Measurements from ENCODE around the gene ZFP28. TPM values are rescaled to one million over a fixed set of nuclear protein-coding genes. Genes with fewer than 3 reads are reported as not detected.

Gene ZFP28
- total RNA-seq, 2 donors from 2014 or later: 10.4 to 15.8 TPM

GRCh38 chr19:56596676-56597075 is 57.9 kb downstream of the ZFP28 start:
- H3K27me3 ChIP-seq (replicated peaks; ENCODE audit: insufficient read depth): no peaks in the 10 kb centered on the region
- ATAC-seq (ENCODE audit: insufficient number of reproducible peaks, low FRiP score, low read depth) (no peak), DNase-seq (ENCODE audit: low spot score) (no peak)
- no peak for TF ChIP-seq CTCF (IDR thresholded peaks at IDR 0.05)
- H3K4me1 ChIP-seq (ENCODE audit: control insufficient read depth in 1 of 2, low read depth in 2 of 2): peaks cover 6 to 9% of the 10 kb centered on the region in 2 donors
- H3K4me3 ChIP-seq: no peak overlapping the region
- H3K36me3 ChIP-seq: peaks cover 12% of the 10 kb centered on the region
- H3K9me3 ChIP-seq: no peaks in the 10 kb centered on the region
- H3K27ac ChIP-seq: no peak overlapping the region

- H3K27me3 ChIP-seq (replicated peaks; ENCODE audit: insufficient read depth): no peaks in the 10 kb centered on the region
- TF ChIP-seq CTCF (IDR thresholded peaks at IDR 0.05): no peak
- no peak for ATAC-seq (ENCODE audit: insufficient number of reproducible peaks, low FRiP score, low read depth)
- DNase-seq (ENCODE audit: low spot score): no peak
- H3K9me3 ChIP-seq: peaks cover 6% of the 10 kb centered on the region
- no peak overlapping the region for H3K27ac ChIP-seq
- H3K4me1 ChIP-seq (ENCODE audit: control insufficient read depth in 1 of 2, low read depth in 2 of 2): peaks cover 6 to 9% of the 10 kb centered on the region in 2 donors
- H3K36me3 ChIP-seq: peaks cover 20% of the 10 kb centered on the region
- no peak overlapping the region for H3K4me3 ChIP-seq
Measured at GRCh38 chr19:56597696-56598095, 58.9 kb downstream of the ZFP28 start.

GRCh38 chr19:56601375-56601774 is 62.6 kb downstream of the ZFP28 start:
- no peak overlapping the region for H3K4me3 ChIP-seq
- no peaks in the 10 kb centered on the region for H3K27me3 ChIP-seq (replicated peaks; ENCODE audit: insufficient read depth)
- H3K4me1 ChIP-seq (ENCODE audit: control insufficient read depth in 1 of 2, low read depth in 2 of 2): peaks cover 0 to 1% of the 10 kb centered on the region in 2 donors
- H3K9me3 ChIP-seq: peaks cover 43% of the 10 kb centered on the region
- peaks cover 36% of the 10 kb centered on the region for H3K36me3 ChIP-seq
- no peak for DNase-seq (ENCODE audit: low spot score)
- ATAC-seq (ENCODE audit: insufficient number of reproducible peaks, low FRiP score, low read depth): no peak
- TF ChIP-seq CTCF (IDR thresholded peaks at IDR 0.05): no peak
- H3K27ac ChIP-seq: no peak overlapping the region

- H3K27ac ChIP-seq: no peak overlapping the region
- no peaks in the 10 kb centered on the region for H3K4me1 ChIP-seq (ENCODE audit: control insufficient read depth in 1 of 2, low read depth in 2 of 2)
- peaks cover 36% of the 10 kb centered on the region for H3K36me3 ChIP-seq
- no peaks in the 10 kb centered on the region for H3K27me3 ChIP-seq (replicated peaks; ENCODE audit: insufficient read depth)
- no peak for DNase-seq (ENCODE audit: low spot score)
- no peak for TF ChIP-seq CTCF (IDR thresholded peaks at IDR 0.05)
- peaks cover 66% of the 10 kb centered on the region for H3K9me3 ChIP-seq
- no peak overlapping the region for H3K4me3 ChIP-seq
- no peak for ATAC-seq (ENCODE audit: insufficient number of reproducible peaks, low FRiP score, low read depth)
Measured at GRCh38 chr19:56603829-56604228, 65.1 kb downstream of the ZFP28 start.

Other genes with a start within 250 kb of the ZFP28 start
- 10 to 100 TPM in 1 of 2 donors, 1 to 10 TPM in 1; 7.3 to 11.9 TPM for gene ZSCAN5A, start 224.1 kb upstream of the ZFP28 start, total RNA-seq
- gene ZNF582, start 145.4 kb upstream of the ZFP28 start, total RNA-seq: 1 to 10 TPM; 2.1 to 2.6 TPM
- 10 to 100 TPM in 1 of 2 donors, 1 to 10 TPM in 1; 4.2 to 20.9 TPM for gene ZNF583, start 134.6 kb upstream of the ZFP28 start, total RNA-seq
- gene ZNF667, start 61.6 kb upstream of the ZFP28 start, total RNA-seq: 1 to 10 TPM; 4.6 to 7.8 TPM
- gene ZNF471, start 31.1 kb upstream of the ZFP28 start, total RNA-seq: 1 to 10 TPM; 3.9 to 6.2 TPM
- gene ZNF470, start 28.5 kb downstream of the ZFP28 start, total RNA-seq: 1 to 10 TPM; 4.1 to 5.7 TPM
- gene ZNF71, start 56.4 kb downstream of the ZFP28 start, total RNA-seq: 10 to 100 TPM; 11.6 to 16.2 TPM
- gene SMIM17, start 104.2 kb downstream of the ZFP28 start, total RNA-seq: 1 to 10 TPM in 1 of 2 donors, not detected in 1; 4.4 TPM
- 10 to 100 TPM in 1 of 2 donors, 1 to 10 TPM in 1; 4.7 to 14.5 TPM for gene ZNF835, start 132.8 kb downstream of the ZFP28 start, total RNA-seq